ENCODE results near the gene ETV5. TPM values are rescaled to one million over a fixed set of nuclear protein-coding genes. Genes with fewer than 3 reads are reported as not detected.

ETV5 gene
- total RNA-seq, 1 donor, result 54.8 TPM

GRCh38 chr3:186149319-186149960 is 40.6 kb upstream of the ETV5 start:
- no peak for TF ChIP-seq CTCF (IDR thresholded peaks at IDR 0.05; ENCODE audit: insufficient read depth, low read depth, low read length)
- DNase-seq (ENCODE audit: low read depth), result no peak
- H3K4me3 ChIP-seq (ENCODE audit: low read depth, low read length), result no peak overlapping the region

GRCh38 chr3:186144257-186144656 is 35.4 kb upstream of the ETV5 start:
- H3K4me3 ChIP-seq (ENCODE audit: low read depth, low read length), result no peak overlapping the region
- DNase-seq (ENCODE audit: low read depth), result no peak
- TF ChIP-seq CTCF (IDR thresholded peaks at IDR 0.05; ENCODE audit: insufficient read depth, low read depth, low read length), result no peak

- no peak for DNase-seq (ENCODE audit: low read depth)
- no peak overlapping the region for H3K4me3 ChIP-seq (ENCODE audit: low read depth, low read length)
- TF ChIP-seq CTCF (IDR thresholded peaks at IDR 0.05; ENCODE audit: insufficient read depth, low read depth, low read length), result no peak
Observed at GRCh38 chr3:186143250-186143649, 34.4 kb upstream of the ETV5 start.

- H3K4me3 ChIP-seq (ENCODE audit: low read depth, low read length), result no peak overlapping the region
- DNase-seq (ENCODE audit: low read depth), result no peak
- TF ChIP-seq CTCF (IDR thresholded peaks at IDR 0.05; ENCODE audit: insufficient read depth, low read depth, low read length), result no peak
Observed at GRCh38 chr3:186142393-186142932, 33.6 kb upstream of the ETV5 start.

DNA sequence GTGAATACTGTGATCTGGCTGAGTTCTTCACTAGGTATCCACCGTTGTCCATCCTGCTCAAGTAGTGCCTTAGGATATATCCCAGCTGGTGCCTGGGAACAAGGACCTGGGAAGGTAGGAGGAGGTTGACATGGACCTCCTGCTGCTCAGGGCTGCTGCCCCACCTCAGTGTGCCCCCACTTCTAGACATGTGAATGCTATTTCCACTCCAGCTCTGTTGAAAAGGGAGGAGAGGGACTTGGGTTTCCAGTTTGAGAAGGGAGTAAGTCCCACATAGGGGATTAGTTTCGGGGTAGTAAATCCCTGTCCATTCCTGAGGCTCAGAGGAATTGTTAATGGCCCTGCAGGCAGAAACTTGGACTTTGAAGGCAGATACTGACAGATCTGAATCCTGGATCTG is 32.9 kb upstream of the ETV5 start:
- no peak for DNase-seq (ENCODE audit: low read depth)
- H3K4me3 ChIP-seq (ENCODE audit: low read depth, low read length), result no peak overlapping the region
- no peak for TF ChIP-seq CTCF (IDR thresholded peaks at IDR 0.05; ENCODE audit: insufficient read depth, low read depth, low read length)

DNA sequence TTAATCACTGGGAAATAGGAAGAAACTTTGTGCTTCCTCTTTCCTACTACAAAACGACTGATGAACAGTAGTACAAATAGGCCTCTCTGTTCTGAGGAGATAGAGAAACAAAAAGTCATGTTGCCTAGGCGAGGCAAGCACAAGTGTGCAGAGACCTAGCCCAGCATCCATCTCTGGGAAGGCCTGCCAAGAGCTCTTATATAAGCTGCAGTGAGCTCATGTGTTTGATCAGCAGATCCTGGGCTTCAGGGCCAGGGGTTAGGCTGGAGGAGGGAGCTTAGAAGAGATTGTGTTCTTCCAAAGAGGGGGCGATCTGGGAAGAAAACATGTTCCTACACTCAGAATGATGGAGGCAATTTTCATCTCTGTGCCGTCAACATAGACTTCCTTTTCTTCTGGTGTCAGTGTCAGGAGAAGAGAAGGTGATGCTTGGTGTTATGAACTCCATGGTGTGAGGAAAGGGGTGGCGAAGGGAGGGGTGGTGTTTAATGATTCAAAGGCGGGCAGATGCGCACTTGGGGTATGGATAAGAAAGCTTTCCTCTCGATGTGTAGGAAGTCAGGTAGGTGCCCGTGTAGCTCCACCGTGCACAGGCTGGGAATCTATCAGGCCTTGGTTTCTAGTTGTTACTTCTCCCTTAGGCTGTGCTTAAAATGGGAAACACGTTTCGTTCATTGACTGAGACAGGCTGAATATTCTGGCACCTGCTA is 29.5 kb upstream of the ETV5 start:
- no peak overlapping the region for H3K4me3 ChIP-seq (ENCODE audit: low read depth, low read length)
- TF ChIP-seq CTCF (IDR thresholded peaks at IDR 0.05; ENCODE audit: insufficient read depth, low read depth, low read length), result no peak
- no peak for DNase-seq (ENCODE audit: low read depth)

All from fibroblast of villous mesenchyme (primary cell).